Skeletal muscle tissue (tissue), 4 donors: ENCODE measurements around the gene NARS2. TPM values are rescaled to one million over a fixed set of nuclear protein-coding genes. Genes with fewer than 3 reads are reported as not detected.

Source experiments
- H3K27ac ChIP-seq: one replicate; pipeline ENCODE4 v1.7.0; 2013; ENCODE audit warnings: mild to moderate bottlenecking, low read depth, low read length, inconsistent platforms
- H3K27me3 ChIP-seq, 3 donors: one replicate each; pipeline ENCODE4 v1.7.0; 2013; ENCODE audit warnings: low read length in 3 of 3; ENCODE audit not compliant: control insufficient read depth in 3 of 3, insufficient read depth in 3 of 3
- H3K36me3 ChIP-seq, 3 donors: one replicate each; pipeline ENCODE4 v1.7.0; 2013; ENCODE audit warnings: low read length in 3 of 3; ENCODE audit not compliant: control insufficient read depth in 3 of 3, insufficient read depth in 3 of 3
- H3K4me1 ChIP-seq, 3 donors: one replicate each; pipeline ENCODE4 v1.7.0; 2013; ENCODE audit warnings: low read length in 3 of 3, mild to moderate bottlenecking in 3 of 3; ENCODE audit not compliant: control insufficient read depth in 3 of 3, insufficient read depth in 3 of 3
- H3K4me3 ChIP-seq, 3 donors: one replicate each; pipeline ENCODE4 v1.7.0; 2013; ENCODE audit warnings: low read length in 3 of 3
- H3K9ac ChIP-seq, 3 donors: one replicate each; pipeline ENCODE4 v1.7.0; 2013; ENCODE audit warnings: low read length in 3 of 3, mild to moderate bottlenecking in 3 of 3, moderate library complexity in 2 of 3, low read depth in 1 of 3
- H3K9me3 ChIP-seq, 3 donors: one replicate each; pipeline ENCODE4 v1.7.0; 2013; ENCODE audit warnings: low read length in 3 of 3; ENCODE audit not compliant: control insufficient read depth in 3 of 3
- total RNA-seq: library from RNA; depleted of rRNA; stranded (reverse); fragments of >200 nt; gene quantifications from one replicate; pipeline ENCODE4 v1.2.3, GENCODE V29; 2014
- donor health status: Osteomylitis.

NARS2 gene
- total RNA-seq, 1 donor from 2014 or later = 17.2 TPM

DNA sequence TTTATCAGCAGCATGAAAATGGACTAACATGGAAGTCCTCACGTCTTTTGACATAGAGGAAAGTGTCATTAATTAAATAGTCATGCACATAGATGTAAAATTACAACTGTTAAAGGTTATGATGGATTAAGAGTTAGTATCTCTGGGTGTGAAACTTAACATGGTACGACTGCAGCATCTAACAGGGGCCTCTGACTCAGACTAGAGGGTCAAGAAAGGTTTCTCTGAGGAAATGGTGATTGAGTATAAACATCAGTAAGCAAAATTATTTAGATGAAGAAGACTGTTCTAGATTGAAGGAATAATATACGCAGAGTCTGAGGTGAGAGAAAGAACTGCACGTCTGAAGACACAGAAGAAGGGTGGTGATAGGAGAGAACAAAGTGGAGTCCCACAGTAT is 114.9 kb downstream of the NARS2 start:
- Histone ChIP-seq H3K4me3 (no peak overlapping the region), H3K4me1 (no peaks in the 10 kb centered on the region), H3K36me3 (peaks cover 5 to 26% (median 17%) of the 10 kb centered on the region in 3 donors), H3K27me3 (no peaks in the 10 kb centered on the region), H3K27ac (no peak overlapping the region), H3K9me3 (no peaks in the 10 kb centered on the region), H3K9ac (no peak overlapping the region)

GRCh38 chr11:78457448-78457847 is 117.2 kb downstream of the NARS2 start:
- Histone ChIP-seq H3K27ac (no peak overlapping the region), H3K4me1 (no peaks in the 10 kb centered on the region), H3K4me3 (no peak overlapping the region), H3K9me3 (no peaks in the 10 kb centered on the region), H3K27me3 (no peaks in the 10 kb centered on the region), H3K36me3 (peaks cover 2 to 21% (median 12%) of the 10 kb centered on the region in 3 donors), H3K9ac (no peak overlapping the region)

- Histone ChIP-seq H3K9me3 (no peaks in the 10 kb centered on the region), H3K4me1 (no peaks in the 10 kb centered on the region), H3K27ac (no peak overlapping the region), H3K27me3 (no peaks in the 10 kb centered on the region), H3K4me3 (no peak overlapping the region), H3K9ac (no peak overlapping the region), H3K36me3 (peaks cover 0 to 8% (median 3%) of the 10 kb centered on the region in 3 donors)
Measured at GRCh38 chr11:78453140-78453935, 121.3 kb downstream of the NARS2 start.

DNA sequence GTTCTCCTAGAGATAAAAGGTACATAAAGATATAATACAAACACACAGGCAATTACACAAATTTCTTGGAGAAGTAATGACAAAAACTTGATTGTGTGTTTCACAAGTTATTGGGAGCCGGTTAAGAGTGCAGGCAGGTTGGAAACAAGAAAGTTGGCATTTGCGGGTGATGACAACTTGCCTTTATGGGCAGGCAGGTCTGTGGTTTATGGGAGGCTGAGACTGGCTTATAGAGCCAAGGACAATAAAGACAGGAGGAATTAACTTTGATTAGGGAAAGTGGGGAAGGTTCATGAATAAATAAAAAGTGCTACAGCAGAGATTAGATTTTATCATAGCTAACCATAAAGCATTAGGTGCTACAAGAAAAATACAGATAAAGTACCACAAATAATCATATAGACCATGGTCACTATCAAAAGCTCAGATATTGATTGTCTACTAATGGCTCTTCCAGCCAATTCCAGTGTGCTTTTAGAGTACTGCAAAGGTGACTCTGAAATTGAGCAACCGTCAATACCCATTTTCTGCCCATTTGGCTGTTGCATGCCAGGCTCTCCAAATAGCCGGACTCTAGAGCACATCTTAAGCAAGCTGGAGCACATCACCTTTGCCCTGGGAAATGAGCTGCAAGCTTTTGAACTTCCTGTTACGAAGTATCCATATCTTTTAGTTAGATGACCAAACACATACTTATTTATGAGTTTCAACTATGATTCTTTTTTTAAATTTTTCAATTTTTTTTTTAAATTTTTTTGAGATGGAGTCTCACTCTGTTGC is 123.1 kb downstream of the NARS2 start:
- Histone ChIP-seq H3K36me3 (peaks cover 0 to 4% (median 2%) of the 10 kb centered on the region in 3 donors), H3K9me3 (no peaks in the 10 kb centered on the region), H3K27ac (no peak overlapping the region), H3K4me1 (no peaks in the 10 kb centered on the region), H3K9ac (no peak overlapping the region), H3K4me3 (no peak overlapping the region), H3K27me3 (no peaks in the 10 kb centered on the region)

DNA sequence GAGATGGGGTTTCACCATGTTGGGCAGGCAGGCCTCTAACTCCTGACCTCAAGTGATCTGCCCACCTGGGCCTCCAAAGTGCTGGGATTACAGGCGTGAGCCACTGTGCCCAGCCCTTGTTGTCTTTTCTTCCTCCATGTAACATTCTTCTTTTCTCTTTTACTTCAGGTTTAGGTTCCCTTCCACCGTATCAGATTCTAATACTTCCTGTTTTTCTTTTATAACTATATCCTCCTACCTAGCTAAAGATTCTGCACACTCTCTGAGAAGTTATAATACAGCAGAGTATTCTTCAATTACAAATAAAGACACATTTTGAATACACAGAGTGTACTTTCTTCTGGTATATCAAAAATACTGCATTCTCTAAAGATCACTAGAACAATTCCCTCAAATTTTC is 123.8 kb downstream of the NARS2 start:
- Histone ChIP-seq H3K4me1 (no peaks in the 10 kb centered on the region), H3K27me3 (no peaks in the 10 kb centered on the region), H3K4me3 (no peak overlapping the region), H3K27ac (no peak overlapping the region), H3K9ac (no peak overlapping the region), H3K9me3 (no peaks in the 10 kb centered on the region), H3K36me3 (peaks cover 0 to 2% (median 0%) of the 10 kb centered on the region in 3 donors)

GRCh38 chr11:78449866-78450265 is 124.8 kb downstream of the NARS2 start:
- Histone ChIP-seq H3K4me1 (no peaks in the 10 kb centered on the region), H3K27me3 (no peaks in the 10 kb centered on the region), H3K4me3 (no peak overlapping the region), H3K9ac (no peak overlapping the region), H3K36me3 (peaks cover 0 to 2% (median 0%) of the 10 kb centered on the region in 3 donors), H3K9me3 (no peaks in the 10 kb centered on the region), H3K27ac (no peak overlapping the region)

DNA sequence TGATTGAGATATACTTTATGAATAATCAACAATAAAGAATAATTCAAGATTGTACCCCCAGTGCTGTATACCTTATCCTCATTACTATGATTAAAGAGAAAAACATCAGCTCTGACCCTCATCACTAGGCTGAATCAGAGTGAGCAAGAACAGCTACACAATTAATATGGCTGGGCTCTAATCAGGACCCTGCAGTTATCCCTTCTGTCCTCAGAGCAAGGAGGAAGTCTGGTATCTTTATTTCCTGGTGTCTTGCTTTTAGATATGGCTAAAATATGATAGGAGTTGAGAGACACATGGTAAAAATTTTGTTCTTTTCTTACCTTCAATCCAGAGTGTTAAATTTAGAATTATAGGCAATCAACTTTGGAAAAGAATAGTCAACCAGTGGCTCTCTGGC is 128.5 kb downstream of the NARS2 start:
- peaks cover 3 to 7% (median 6%) of the 10 kb centered on the region in 3 donors for H3K36me3 ChIP-seq
- H3K4me1 ChIP-seq = no peaks in the 10 kb centered on the region
- no peaks in the 10 kb centered on the region for H3K27me3 ChIP-seq
- H3K9ac ChIP-seq = no peak overlapping the region
- no peak overlapping the region for H3K27ac ChIP-seq
- H3K9me3 ChIP-seq = no peaks in the 10 kb centered on the region
- H3K4me3 ChIP-seq = no peak overlapping the region

GRCh38 chr11:78444726-78445125 is 129.9 kb downstream of the NARS2 start:
- no peak overlapping the region for H3K9ac ChIP-seq
- H3K36me3 ChIP-seq = peaks cover 3 to 7% (median 6%) of the 10 kb centered on the region in 3 donors
- H3K9me3 ChIP-seq = no peaks in the 10 kb centered on the region
- H3K4me3 ChIP-seq = no peak overlapping the region
- H3K27me3 ChIP-seq = no peaks in the 10 kb centered on the region
- H3K27ac ChIP-seq = no peak overlapping the region
- no peaks in the 10 kb centered on the region for H3K4me1 ChIP-seq

DNA sequence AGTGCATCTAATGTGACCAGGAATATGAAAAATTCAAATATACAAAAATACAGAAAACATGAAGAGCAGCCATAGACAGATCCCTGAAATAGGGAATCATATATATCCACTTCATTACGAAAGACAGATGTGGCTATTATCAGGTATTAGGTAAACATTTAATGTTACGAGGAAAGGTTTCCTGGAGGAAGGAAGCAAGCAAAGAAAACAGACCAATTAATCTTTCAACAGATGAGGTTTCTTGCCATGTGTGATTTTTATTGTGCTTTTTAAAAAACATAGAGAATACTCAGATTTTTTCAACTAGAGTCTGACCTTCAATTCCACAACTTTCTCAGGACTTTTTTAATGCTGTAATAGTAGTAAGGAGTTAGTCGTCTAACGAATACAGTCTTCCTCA is 132.7 kb downstream of the NARS2 start:
- no peaks in the 10 kb centered on the region for H3K9me3 ChIP-seq
- no peak overlapping the region for H3K9ac ChIP-seq
- no peaks in the 10 kb centered on the region for H3K4me1 ChIP-seq
- H3K4me3 ChIP-seq = no peak overlapping the region
- no peak overlapping the region for H3K27ac ChIP-seq
- H3K27me3 ChIP-seq = no peaks in the 10 kb centered on the region
- peaks cover 2 to 7% (median 6%) of the 10 kb centered on the region in 3 donors for H3K36me3 ChIP-seq
